Measurements from ENCODE around the gene FAM78A.

- no peak for TF ChIP-seq GATA1 (IDR thresholded peaks at IDR 0.05; ENCODE audit: low read depth, low read length)
- TF ChIP-seq POLR2A (IDR thresholded peaks at IDR 0.05; ENCODE audit: low read length), result no peak
These were observed 47.3 kb downstream of the FAM78A start for GRCh38 chr9:131228988-131229387.

Measured in erythroblast (primary cell).